NCI-H2196 treated with DMSO at 0.1 percent for 48 hours (cell line): ENCODE results near the gene TTC28.
"Not testable (repeated sequence)": the region's sequence is repeated elsewhere in the genome, so short reads cannot be mapped to it uniquely, and the experiment has no call there.

Experiments
- DNase-seq: peaks from one replicate; lab custom pipeline; 2025; ENCODE audit not compliant: unreplicated experiment; lab: John Stamatoyannopoulos, UW

The TTC28 gene

DNA sequence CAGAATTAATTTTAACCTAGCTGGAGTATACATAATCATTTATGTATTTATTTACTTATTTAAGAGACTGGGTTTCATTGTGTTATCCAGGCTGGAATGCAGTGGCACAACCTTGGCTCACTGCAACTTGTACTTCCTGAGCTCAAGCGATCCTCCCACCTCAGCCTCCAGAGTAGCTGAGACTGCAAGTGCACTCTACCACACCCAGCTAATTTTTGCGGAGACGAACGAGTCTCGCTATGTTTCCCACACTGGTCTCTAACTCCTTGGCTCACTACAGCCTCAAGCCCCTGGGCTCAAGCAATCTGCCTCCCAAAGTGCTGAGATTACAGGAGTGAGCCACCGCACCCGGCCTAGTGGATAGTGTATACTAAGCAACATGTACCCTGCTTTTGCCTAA, 1.5 kb downstream of the TTC28 start:
- not testable (repeated sequence) for DNase-seq

DNA sequence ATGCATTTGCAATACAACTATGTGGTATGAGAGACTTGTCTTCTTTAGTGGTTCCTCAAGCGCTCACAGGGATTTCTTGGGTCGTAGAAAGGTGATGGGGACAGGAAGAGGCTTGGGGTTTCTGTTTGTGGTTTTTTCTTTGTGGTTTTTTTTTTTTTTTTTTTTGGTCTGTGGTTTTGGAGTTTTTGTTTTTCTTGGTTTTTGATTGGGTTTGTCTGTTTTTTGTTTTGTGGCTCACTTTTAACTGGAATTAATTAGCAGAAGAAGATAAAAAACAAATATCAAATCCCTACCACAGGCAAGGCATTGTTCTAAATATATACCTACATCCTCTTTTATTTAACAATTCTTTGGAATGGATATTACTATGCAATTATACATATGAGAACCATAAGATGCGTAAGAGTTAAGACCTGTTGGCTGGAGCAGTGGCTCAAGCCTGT, 5.5 kb downstream of the TTC28 start:
- DNase-seq: no peak

DNA sequence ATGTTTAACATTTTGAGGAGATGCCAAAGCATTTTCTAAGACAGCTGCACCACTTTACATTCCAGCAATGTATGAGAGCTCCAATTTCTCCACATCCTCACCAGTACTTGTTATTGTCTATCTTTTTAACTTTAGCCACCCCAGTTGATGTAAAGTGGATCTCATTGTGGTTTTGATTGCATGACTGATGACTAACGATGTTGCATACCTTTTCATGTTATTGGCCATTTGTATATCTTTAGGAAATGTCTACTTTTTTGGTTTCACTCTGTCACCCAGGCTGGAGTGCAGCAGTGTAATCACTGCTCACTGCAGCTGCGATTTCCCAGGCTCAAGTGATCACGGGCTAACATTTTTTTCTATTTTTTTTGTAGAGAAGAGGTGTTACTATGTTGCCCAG, 8.9 kb downstream of the TTC28 start:
- DNase-seq: no peak

DNA sequence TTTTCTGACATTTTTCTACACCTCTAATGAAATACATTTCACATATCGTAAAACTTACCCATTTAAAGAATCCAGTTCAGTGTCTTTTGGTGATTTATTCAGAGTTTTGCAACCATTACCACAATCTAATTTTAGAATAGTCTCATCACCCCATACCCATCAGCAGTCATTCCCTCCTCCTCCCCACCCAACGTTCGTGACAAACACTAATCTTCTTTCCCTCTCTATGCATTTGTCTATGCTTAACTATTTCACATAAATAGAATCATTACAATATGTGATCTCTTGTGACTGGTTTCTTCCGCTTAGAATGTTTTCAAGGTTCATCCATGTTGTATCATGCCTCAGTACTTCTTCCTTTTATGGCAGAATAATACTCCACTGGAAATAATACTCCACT, 9.5 kb downstream of the TTC28 start:
- DNase-seq: no peak

DNA sequence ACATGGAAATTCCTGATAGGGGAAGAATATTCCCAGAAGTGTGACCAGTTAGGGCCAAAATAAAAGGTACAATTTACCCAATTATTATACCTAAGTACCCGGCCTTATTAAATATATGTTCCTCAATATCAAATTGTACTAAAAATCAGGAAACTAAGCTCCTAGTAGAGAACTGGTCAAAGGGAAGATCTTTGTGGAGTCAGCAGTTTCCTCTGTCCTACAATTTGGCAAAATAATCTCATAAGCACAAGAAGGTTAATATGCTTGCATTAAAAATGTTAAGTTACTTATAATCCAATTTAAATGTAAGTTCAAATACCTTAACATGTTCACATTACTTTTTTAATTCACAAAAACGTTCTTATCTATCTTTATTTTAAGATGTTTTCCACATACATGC, 10.3 kb downstream of the TTC28 start:
- DNase-seq: no peak

DNA sequence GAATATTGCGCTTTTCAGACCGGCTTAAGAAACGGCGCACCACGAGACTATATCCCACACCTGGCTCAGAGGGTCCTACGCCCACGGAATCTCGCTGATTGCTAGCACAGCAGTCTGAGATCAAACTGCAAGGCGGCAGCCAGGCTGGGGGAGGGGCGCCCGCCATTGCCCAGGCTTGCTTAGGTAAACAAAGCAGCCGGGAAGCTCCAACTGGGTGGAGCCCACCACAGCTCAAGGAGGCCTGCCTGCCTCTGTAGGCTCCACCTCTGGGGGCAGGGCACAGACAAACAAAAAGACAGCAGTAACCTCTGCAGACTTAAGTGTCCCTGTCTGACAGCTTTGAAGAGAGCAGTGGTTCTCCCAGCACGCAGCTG, 16.1 kb downstream of the TTC28 start:
- not testable (repeated sequence) for DNase-seq

DNA sequence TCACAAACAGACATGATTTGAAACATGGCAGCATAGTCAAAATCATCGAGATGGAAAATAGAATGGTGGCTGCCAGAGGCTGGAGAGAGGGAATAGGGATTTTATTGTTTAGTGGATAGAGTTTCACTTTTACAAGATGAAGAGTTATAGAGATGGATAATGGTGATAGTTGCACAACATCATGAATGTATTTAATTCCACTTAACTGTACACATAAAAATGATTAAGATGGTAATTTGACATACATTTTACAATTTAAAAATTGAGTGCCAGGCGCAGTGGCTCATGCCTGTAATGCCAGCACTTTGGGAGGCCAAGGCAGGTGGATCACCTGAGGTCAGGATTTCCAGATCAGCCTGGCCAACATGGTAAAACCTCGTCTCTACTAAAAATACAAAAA, 21.2 kb downstream of the TTC28 start:
- no peak for DNase-seq

DNA sequence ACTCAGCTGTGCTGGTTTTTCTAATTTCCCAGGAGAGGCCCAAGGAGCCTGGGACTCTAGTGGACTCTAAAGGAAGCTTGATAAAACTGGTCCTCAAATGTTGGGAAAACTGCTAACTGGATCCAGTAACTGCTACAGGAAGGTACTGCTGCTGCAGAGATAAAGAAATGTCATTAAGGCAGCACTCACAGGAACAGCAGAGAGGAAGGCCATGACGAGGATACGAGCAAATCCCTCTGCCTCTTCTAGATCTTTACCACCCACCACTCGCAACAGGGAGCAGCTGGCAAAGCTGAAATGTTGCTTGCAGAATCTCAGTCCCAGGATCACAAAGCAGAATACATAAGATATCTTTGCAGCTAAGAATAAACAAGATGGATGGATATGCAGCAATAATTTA, 23.5 kb downstream of the TTC28 start:
- DNase-seq: no peak

DNA sequence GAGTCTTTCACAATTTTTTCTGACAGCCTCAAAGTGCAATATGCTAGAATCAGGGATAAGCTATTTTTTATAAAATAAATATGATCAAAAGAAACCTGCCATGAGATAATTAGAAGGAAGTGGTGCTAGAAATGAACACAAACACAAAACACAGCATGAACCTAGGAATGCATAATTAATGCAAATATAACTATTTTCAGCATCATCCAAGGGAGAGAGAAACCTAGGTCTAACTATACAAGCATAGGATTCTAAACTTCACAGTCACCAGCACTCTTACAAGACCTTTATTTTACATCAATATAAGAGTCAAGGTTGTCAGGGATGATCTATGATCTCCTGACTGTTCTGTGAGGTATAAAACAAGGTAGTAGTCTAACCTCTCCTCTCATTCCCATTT, 29.2 kb downstream of the TTC28 start:
- DNase-seq: no peak

DNA sequence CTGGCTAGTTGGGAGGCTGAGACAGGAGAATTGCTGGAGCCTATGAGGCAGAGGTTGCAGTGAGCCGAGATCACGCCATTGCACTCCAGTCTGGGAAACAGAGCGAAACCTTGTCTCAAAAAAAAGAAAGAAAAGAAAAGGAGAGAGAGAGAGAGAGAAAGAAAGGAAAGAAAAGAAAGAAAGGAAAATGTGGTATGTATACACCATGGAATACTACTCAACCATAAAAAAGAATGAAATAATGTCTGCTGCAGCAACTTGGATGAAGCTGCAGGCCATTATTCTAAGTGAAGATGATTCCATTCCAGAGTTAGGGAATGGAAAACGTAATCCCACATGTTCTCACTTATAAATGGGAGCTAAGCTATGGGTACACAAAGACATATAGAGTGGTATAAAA, 30.8 kb downstream of the TTC28 start:
- no peak for DNase-seq

DNA sequence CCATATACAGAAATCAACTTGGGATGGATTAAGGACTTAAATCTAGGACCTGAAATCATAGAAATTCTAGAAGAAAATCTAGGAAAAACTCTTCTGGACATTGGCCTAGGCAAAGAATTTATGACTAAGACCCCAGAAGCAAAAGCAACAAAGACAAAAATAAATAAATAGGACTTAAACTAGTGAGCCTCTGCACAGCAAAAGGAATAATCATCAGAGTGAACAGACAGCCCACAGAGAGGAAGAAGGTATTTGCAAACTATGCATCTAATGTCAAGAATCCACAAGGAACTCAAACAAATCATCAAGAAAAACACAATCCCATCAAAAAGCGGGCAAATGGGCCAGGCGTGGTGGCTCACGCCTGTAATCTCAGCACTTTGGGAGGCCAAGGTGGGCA, 32.4 kb downstream of the TTC28 start:
- no peak for DNase-seq

DNA sequence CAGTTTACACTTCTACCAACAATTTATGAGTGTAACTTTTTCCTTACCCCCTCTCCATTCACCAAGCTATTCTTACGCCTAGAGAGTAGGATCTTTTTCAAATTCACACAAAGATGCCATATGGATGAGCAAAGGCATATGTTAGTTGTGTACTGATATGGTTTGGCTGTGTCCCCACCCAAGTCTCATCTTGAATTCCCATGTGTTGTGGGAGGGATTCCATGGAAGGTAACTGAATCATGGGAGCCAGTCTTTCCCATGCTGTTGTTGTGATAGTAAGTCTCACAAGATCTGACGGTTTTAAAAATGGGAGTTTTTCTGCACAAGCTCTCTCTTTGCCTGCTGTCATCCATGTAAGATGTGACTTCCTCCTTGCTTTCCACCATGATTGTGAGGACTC, 40.3 kb downstream of the TTC28 start:
- DNase-seq: no peak

DNA sequence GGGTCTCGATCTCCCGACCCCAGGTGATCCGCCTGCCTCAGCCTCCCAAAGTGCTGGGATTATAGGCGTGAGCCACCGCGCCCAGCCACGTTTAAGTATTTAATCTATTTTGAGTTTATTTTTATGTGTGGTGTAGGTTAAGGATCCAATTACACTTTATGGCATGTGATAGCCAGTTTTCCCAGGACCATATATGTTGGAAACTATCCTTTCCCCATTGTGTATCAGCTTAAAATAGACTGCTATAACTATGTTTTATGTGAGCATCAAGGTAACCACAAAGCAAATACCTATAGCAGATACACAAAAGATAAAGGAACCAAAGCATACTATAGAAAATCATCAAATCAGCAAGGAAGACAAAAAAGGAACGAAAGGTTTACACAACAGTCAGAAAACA, 42.4 kb downstream of the TTC28 start:
- DNase-seq: no peak

DNA sequence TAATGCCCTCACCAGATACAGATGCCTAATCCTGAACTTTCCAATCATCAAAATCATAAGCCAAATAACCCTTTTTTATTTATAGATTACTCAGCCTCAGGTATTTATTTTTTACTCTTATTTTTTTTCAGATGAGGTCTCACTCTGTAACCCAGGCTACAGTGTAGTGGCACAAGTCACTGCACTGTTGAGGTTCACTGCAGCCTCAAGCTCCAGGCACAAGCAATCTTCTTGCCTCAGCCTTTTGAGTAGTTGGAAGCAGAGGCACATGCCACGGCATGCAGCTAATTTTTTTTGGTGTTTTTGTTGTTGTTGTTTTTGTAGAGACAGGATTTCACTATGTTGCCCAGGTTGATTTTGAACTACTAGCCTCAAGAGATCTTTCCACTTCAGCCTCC, 49.5 kb downstream of the TTC28 start:
- no peak for DNase-seq

DNA sequence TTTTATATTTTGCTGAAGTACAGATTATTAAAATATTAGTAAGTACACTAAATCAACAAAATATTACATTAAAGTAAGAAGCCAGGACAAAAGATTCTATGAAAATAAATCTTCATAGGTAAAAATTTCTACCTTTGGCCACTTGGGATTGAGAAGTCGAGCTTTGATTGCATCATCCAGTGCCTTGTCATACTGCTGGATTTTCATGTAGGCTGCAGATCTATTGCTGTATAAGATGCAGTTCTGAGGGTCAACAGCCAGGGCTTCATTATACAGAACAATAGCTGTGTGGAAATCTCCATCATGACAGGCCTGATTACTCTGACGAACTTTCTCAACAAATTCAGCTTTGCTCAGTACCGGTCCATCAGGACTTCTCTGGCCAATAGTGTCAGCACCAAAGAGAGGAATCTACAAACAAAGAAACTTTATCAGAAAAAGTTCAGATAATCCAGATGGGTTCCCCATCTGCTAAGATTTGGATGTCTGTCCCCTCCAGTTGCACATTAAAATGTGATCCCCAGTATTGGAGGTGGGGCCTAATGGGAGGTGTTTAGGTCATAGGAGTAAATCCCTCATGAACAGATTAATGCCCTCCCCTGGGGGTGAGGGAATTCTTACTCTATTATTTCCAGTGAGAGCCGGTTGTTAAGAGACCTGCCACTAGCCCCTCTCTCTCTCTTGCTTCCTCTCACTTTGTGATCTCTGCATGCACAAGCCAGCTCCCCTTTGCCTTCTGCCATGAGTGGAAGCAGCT, 50.0 kb downstream of the TTC28 start:
- no peak for DNase-seq

DNA sequence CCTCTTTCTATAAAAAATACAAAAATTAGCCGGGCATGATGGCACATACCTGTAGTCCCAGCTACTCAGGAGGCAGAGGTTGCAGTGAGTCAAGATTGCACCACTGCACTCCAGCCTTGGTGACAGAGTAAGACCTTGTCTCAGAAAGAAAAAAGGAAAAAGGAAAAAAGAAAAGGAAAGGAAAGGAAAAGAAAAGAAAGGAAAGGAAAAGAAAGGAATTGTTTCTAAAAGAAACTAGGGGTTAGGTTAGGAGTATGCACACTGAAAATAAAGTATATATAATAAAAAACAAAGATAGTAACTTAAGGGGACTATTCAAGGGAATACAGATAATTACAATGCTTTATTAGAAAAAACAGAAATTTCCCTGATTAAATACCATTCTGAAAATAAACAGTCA, 50.9 kb downstream of the TTC28 start:
- no peak for DNase-seq

DNA sequence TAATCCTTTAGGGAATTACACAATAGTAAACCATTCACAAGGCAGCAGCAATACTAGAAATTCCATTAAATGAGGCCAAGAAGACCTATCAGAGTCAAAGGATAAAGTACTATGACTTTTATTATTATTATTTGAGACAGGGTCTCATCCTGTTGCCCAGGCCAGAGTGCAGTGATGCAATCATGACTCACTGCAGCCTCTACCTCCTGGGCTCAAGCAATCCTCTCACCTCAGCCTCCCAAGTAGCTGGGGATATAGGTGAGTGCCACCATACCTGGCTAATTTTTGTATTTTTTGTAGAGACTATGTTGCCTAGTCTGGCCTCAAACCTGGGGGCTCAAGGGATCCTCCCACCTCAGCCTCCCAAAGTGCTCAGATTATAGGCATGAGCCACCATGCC, 51.8 kb downstream of the TTC28 start:
- no peak for DNase-seq

DNA sequence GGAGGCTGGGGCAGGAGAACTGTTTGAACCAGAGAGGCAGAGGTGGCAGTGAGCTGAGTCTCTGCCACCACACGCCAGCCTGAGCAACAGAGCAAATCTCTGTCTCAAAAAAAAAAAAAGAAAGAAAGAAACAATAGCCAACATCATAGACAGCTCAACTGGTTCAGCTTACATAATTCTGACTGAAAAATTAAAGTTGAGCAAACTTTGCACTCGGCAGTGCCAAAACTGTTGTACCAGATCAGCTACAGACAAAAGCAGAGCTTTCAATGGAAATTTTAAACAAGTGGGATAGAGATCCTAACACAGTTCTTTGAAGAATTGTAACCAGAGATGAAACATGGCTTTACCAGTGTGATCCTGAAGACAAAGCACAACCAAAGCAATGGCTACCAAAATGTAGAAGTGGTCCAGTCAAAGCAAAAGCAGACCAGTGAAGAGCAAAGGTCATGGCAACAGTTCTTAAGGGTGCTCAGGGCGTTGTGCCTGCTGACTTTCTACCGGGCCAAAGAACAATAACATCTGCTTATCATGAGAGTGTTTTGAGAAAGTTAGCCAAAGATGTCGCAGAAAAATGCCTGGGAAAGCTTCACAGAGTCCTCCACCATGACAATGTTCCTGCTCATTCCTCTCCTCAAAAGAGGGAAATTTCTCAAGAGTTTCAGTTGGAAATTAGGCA, 59.3 kb downstream of the TTC28 start:
- no peak for DNase-seq

DNA sequence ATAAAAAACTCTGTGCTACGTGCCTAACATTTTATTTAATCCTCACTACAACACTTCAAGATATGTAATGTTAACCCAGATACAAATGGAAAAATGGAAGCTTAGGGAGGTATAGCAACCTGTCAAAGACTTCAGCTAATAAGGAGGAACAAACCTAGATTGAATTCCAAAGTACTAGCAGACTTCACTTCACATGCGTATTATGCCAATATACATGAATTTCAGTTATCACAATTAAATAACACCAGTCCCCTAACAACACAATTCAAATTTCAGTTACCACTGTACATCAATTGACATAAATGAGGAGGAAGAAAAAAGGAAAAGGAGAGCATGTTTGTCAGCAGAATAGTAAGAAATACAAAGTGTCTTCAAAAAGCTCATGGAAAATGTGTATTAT, 60.4 kb downstream of the TTC28 start:
- no peak for DNase-seq

DNA sequence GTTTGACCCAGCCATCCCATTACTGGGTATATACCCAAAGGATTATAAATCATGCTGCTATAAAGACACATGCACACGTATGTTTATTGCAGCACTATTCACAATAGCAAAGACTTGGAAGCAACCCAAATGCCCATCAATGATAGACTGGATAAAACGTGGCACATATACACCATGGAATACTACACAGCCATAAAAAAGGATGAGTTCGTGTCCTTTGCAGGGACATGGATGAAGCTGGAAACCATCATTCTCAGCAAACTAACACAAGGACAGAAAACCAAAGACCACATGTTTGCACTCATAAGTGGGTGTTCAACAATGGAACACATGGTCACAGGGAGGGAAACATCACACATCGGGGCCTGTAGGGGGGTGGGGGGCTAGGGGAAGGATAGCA, 64.2 kb downstream of the TTC28 start:
- DNase-seq: not testable (repeated sequence)

DNA sequence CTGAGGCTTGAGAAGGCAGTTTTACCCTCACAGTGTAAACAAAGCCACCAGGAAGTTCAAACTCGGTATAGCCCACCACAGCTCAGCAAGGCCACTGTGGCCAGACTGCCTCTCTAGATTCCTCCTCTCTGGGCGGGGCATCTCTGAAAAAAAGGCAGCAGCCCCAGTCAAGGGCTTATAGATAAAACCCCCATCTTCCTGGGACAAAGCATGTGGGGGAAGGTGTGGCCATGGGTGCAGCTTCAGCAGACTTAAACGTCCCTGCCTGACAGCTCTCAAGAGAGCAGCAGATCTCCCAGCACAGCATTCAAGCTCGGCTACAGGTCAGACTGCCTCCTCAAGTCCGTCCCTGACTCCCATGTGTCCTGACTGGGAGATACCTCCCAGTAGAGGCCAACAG, 69.7 kb downstream of the TTC28 start:
- DNase-seq: no peak

DNA sequence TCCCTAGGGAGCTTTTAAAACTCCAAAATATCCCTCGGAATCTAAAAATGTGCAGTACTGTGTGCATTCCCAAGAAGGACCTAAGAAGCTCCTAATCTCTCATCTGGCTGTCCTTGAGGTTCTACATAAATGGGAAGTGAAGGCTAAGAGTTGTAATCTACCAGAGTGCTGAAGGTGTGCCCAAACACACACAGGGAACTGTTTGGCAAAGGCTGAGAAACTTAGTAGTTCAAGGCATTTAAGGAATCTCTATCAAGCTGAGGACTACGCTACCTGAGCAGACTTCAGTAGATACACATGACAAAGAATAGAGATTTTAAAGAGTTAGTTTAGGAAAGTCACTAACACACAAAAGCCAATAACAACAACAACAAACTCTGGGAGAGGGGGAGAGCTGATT, 71.1 kb downstream of the TTC28 start:
- no peak for DNase-seq

DNA sequence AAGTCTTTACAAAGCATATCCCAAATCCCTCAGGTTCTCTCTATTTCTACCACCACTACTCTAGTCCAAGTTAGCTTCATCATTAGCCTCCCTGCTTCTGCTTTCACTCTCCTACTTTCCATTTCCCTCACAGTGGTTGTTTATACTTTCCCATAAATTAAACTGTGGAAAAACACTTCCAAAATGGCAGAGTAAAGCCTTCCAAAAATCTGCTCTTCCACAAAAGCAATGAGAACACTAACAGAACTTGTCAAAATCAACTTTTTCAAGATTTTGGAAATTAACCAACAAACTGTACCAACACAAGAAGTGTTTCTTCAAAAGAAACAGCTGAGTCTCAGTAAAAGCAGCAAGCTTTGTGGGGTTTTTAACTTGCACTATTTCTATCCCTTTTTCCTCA, 71.8 kb downstream of the TTC28 start:
- DNase-seq: no peak
